HG02970 (cell line): ENCODE data around the gene VKORC1.
"Not testable (repeated sequence)": the region's sequence is repeated elsewhere in the genome, so short reads cannot be mapped to it uniquely, and the experiment has no call there.

Experiments
- ATAC-seq: cut with Tn5 transposase; IDR thresholded peaks from one replicate; pipeline ENCODE4 v1.9.1; 2021; ENCODE audit warnings: mild to moderate bottlenecking, moderate library complexity, moderate number of reproducible peaks; ENCODE audit not compliant: unreplicated experiment, low FRiP score

Gene VKORC1

DNA sequence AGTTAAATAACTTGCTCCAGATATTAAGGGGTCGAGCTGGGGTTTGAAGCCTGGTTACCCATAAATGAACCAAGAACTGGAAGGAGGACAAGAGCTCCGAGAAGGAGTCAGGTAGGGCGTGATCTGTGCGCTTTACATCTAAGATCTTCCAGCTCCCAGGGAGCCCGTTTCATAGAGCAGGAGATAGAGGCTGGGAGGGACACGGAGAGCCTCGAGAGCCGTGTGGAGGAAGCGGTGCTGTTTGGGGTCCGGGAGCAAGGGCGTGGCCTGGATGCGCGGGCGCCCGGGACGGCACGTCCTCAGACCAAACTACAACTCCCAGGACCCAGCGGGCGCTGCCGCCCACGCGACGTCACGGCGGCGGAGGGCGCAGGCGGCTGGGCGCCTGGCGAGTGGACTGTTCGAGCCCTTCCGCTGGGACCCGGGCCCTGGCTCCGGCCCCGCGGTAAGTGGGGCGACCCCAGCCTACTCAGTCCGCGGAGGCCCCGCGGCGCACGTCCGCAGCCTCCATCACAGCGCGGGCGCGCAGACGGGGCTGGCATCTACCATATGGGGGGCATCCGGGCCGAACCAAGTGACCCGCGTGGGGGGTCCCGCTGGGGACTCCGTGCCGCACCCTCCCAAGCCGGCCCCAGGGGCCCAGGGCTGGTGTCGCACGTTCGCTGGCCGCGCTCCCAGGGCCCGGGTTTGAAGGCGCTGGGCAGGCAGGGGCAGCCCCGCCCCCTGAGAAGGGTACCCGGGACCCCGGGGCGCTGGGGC, 13.6 kb upstream of the VKORC1 start, which contains the start of gene BCKDK:
Gene BCKDK, plus strand, starts transcription at position 352 of the 759 bp plus-strand sequence. CDS start 838 bp downstream, outside the sequence.
- peak; percentile 62 for ATAC-seq

DNA sequence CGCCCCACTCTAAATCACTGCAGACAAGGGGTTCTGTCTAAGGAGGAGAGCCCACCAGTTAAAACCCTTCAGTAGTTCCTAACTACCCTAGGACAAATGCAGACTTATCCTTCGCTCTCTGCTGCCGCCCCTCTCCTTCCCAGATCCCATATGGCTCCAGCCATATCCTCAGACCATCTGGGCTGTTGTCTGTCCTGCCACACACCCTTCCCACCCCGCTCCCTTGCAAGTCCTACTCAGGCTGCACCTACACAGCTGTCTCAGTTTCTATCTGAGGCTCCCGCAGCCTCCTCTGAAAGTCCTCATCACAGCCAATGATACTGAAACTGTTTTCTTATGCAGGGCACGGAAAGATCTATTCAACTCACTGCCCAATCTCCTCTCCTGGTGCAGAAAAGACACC, 12.9 kb upstream of the VKORC1 start:
- no peak for ATAC-seq

DNA sequence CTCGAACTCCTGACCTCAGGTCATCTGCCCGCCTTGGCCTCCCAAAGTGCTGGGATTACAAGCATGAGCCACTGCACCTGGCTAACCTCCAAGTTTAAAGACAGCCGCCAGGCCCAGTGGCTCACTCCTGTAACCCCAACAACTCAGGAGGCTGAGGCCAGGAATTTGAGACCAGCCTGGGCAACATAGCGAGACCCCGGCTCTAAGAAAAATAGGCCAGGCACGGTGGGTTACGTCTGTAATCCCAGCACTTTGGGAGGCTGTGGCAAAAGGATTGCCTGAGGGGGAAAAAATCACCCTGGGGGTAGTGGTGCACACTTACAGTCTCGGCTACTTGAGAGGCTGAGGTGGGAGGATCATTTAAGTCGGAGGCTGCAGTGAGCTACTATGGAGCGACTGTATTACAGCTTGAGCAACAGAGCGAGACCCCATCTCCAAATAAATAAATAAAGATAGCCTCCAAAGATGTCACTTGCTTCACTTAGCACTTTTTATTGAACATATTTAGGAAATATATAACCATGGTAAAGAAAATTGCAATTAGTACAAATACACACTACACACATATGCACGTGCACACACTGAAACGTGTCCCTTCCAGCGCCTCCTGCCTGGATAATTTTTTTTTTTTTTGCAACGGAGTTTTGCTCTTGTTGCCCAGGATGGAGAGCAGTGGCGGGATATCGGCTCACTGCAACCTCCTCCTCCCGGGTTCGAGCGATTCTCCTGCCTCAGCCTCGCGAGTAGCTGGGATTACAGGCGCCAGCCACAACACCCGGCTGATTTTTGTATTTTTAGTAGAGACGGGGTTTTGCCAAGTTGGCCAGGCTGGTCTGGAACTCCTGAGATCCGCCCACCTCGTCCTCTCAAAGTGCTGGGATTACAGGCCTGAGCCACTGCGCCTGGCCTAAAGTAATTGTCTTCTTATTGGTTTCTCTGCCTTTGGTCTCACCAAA, 12.2 kb upstream of the VKORC1 start:
- no peak for ATAC-seq

DNA sequence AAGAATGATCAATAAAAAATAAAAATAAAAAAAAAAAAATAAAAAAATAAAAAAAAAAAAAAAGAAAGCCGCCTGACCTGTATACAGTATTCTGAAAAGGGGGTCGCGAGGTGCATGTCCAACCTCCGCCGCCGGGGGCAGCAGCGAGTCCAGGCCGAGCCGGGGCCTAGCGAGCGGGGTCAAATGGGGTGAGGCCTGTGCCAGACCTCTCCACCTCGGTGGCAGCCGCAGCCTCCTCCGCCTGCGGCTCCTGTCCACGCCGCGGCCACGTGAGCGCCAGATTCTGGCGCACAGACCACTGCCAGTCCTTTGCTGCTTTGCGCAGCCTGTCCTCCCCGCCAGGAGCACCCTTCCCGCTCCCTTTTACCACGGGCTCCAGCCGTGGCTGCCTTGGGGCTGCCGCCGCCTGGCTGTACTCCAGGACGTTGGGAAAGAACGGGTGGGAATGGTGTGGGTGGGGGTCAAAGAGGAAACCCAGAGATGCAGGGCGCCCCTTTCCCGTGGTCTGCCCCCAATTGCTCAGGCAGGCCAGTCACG, 11.1 kb upstream of the VKORC1 start:
- ATAC-seq = no peak

DNA sequence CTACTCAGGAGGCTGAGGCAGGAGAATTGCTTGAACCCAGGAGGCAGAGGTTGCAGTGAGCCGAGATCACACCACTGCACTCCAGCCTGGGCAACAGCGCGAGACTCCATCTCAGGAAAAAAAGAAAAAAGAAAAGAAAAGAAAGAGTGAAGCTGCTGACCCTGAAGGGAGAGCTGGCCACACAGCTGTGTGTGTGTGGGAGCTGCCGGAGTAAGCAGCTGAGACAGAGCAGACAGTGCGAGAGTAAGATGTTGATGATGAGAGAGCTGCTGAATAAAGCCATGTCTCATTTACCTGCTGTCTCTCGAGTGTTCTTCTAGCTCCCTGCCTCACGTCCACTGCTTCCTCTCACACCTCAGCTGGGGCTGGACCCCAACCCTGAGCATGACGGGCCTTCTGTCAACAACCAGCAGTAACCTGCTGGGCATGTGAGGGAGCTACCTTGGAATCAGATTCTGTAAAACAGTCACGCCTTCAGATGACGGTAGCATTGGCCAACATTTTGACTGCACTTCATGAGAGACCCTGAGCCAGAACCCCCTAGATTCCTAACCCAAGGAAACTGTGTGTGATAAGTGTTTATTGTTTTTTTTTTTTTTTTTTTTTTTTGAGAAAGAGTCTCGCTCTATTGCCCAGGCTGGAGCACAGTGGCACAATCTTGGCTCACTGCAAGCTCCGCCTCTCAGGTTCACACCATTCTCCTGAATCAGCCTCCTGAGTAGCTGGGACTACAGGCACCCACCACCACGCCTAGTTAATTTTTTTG, 6.5 kb upstream of the VKORC1 start:
- not testable (repeated sequence) for ATAC-seq

DNA sequence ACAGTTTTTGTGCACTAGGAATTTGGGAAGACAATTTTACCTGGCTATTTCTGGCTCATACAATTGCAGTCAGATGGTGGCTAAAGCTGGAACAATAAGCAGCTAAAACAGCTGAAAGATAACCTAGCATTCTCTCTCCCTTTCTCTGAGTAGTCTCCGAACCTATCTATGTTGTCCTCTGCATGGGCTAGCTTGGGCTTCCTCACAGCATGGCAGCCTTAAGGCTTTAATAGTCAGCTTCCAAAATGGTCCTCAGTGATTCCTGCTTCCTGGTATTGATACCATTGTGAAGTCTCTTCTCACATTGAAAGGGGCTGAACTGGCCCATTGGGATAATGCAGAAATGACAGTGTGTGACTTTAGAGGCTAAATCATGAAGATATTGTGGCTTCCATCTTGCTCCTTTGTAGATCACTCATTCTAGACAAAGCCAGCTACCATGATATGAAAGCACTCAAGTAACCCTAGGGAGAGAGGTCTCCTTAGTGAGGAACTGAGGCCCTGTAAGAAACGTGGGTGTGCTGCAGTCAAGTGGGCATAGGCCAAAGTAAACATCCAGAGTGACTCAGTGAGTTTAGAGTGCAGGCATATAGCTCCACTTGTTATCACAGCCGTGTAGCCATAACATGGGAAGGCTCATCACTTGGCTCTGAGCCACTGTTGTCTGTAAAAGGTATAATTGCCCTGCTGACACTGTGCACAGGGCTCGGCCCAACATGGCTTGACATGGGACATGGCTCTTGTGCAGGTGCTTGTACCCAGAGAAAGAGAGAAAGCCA, 5.5 kb upstream of the VKORC1 start:
- ATAC-seq = no peak

DNA sequence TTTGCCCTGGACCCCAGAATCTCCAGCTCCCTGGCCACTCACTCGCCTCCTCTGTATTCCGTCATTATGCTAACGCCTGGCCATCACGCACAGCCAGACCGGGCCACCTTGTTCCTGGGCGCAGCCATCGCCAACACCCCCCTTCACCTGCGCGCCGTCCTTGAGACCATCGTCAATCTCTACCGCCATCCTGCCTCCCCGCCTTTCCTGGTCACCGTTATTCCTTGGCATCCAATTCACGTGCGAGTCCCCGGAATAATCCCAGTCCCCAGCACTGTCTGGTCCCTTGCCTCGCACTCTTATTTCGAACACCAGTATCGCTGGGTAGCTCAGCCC, 541 bp downstream of the VKORC1 start:
- no peak for ATAC-seq

DNA sequence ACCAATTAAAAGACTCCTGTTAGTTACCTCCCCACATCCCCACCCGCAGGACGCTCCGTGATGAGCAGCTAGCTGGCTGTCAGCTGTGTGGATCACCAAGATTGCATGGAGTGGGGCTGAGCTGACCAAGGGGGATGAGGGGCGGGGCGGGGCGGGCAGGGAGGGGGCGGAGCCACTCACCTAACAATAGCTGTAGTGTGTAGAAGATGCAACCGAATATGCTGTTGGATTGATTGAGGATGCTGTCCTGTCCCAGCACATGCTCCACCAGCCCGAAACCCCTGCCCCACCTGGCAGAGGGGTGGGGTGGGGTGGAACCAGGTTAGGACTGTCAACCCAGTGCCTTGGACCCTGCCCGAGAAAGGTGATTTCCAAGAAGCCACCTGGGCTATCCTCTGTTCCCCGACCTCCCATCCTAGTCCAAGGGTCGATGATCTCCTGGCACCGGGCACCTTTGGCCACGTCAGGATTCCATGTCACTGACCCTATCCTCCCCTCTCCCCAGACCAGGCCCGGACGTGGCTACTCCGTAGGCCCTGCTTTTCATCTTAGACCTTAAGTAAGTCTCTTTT, 1.4 kb downstream of the VKORC1 start:
- ATAC-seq = no peak

DNA sequence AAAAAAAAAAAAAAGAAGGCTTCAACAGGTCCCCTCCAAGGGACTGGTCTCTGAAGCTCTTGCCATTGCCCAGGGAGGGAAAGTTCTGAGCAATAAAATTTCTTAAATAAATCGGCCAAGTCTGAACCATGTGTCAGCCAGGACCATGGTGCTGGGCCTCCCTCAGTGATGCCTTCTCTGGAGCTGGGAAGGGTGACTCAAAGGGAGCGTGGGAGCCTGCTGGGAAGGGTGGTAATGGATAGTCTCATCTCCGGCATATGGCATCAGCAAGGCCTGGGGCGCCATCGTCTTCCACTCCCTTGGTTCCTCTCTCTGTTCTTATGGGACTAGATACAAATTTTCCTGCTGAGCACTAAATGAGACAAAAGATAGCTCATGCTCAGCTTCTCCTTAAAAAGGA, 2.3 kb downstream of the VKORC1 start:
- ATAC-seq = no peak

DNA sequence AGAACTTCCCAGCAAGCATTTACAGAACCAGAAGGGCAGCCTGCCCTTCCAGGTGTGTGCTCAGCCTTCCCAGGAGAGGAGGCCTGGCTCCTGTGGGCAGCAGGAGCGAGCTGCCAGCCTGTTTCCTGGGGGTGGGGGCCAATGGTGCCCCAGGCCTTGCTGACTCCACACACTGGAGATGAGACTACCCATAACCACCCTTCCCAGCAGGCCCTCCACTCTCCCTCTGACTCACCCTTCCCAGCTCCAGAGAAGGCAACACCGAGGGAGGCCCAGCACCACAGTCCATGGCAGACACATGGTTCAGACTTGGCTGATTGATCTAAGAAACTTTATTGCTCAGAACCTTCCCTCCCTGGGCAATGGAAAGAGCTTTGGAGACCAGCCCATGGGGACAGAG, 4.1 kb downstream of the VKORC1 start:
- ATAC-seq = no peak

DNA sequence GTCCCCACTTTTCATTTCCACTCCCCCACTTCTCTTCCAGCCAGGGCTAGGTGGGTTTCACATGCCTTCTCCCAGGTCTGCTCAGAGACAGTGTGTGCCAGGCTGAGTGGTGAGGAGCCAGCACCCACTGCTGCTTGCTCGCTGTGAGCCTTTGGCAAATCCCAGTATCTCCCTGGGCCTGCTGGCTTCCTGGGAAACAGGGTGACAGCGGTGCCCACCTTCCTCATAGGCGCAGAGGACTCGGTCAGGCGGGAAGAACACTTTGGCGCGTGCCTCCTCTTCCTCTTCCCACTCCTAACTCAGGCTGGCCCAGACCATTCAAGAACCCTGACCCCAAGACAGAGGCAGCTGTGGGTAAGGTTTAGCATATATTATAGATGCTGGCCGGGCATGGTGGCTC, 5.4 kb downstream of the VKORC1 start:
- no peak for ATAC-seq

DNA sequence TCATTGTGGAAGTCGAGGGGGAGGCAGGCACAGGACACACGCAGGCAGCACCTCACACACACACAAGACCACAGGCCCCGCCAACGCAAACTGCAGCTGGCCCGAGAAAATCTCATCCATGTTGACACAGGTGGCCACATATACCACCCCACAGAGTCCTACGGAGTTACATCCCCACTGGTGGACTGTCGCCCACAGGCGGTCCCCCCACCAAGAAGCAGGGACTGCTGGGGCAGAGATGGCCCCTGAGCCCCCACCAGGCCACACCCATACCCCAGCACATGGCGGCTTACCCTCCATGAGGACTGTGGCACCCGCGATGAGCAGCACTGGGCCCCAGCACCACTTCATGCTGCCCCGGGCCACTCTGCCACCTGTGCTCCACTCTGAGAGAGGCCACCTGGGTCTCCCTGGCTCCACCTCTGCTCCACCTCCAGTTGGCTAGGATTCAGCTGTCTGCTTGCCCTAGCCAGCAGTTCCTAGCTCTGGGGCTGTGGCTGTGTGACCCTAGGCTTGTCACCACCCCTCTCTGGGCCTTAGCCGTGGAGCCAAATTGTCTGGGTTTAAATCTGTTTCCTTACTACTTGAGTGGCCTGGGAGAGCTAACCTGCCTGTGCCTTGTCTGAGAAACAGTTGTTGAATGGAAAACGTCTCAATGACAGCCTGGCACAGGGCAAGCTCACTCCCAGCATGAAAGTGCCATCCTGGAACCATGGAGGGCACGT, 6.0 kb downstream of the VKORC1 start, which contains the start of gene PRSS53:
Gene PRSS53, minus strand, starts transcription at position 485 of the 725 bp plus-strand sequence. Its CDS starts 134 bp downstream, at position 351.
- ATAC-seq = no peak

DNA sequence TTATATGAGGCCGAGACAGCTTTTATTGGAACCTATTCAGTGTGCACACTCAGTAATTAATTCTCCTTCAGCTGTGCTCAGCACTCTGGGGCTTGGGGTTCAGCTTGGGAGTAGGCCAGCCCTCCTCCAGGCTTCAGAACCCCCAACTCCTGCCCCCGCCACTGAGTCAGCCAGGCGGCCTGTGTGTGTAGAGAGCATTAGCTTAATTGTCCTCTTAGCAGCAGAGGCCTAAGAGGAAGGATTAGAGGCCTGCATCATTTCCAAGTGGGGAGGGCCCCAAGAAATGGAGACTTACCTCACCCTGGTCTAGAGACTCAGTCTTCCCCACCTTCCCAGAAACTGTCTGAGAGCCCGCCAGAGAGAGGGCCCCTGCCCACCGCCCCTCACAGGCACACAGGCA, 6.6 kb downstream of the VKORC1 start:
- ATAC-seq = no peak

DNA sequence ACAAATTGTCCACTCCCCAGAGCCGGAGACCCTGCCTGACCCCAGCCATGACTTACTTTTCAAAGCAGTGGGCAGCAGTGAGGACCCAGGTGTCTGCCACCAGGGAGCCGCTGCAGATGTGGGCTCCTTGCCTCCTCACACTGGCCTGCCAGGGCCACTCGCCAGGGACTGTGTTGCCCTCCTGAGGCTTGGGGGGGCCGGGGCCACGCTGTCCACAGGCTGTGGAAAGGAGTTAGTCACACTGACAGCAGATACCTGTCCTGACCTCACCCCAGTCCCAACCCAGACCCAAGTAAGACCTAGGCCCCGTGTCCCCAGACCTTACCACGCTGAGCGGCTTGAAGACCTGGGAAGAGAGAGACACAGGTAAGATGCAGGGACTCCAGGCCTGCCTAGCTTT, 7.1 kb downstream of the VKORC1 start:
- no peak for ATAC-seq

DNA sequence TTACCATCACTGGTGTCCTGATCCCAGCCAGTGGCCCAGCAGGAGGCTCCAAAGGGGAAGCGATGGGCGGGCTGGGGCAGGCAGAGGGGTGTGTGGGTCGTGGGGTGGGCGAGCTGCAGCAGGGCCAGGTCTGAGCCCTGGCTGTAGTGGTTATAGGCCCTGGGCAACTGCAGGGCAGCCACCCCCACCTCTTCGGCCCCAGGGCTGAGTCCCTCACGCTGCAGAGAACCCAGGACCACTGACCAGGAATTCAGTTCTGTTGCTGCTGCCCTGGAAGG, 8.0 kb downstream of the VKORC1 start:
- no peak for ATAC-seq

DNA sequence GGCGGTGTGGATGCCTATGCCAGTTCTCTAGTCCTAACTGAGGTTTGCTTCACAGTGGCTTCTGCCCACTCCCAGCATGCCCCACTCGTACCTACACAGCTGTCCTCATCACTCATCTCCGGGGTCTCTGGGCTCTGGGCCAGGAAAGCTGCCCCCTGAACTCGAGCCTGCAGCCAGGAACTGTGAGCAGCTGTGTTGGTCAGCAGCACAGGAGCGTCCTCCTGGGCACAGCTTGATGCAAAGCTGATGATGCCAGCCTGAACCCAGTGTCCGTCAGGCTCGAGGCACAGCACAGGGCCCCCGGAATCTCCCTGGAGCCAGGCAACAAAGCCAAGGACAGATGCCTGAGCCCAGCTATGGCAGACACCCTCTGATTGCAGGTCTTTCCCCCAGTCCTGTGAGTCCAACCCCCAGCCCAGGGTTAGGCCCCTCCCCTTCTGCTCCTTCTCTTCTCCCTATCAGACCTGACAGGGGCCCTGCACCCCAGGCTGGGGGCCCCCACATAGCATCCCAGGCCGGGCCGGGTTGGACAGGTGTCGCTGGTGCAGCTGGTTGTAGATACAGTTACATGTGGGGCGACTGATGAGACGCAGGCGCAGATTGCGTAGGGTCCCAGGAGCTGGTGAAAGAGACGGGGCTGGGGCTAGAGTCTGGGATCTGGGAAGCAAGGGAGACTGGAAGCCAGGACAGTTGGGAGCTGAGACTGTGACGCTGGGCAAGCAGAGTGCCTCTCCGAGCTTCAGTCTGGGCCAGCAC, 8.5 kb downstream of the VKORC1 start:
- no peak for ATAC-seq

DNA sequence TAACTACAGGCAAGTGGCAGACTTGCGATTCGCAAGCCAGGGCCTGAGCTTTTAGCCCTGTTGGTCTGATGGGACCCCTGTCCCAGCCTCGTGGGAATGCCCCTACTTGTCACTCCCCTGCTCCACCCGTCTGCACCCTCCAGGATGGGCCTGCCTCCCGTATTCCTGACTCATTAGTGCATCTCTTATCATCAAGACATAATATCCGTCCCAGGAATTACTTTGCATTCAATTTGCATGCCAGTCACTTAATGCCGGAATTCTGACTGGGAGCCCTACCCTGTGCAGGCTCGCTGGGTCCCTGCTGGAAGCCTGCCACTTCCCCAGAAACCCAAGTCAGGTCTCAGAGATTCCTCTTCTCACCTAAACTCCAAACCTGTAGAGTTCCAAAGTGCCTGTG, 9.2 kb downstream of the VKORC1 start:
- no peak for ATAC-seq

DNA sequence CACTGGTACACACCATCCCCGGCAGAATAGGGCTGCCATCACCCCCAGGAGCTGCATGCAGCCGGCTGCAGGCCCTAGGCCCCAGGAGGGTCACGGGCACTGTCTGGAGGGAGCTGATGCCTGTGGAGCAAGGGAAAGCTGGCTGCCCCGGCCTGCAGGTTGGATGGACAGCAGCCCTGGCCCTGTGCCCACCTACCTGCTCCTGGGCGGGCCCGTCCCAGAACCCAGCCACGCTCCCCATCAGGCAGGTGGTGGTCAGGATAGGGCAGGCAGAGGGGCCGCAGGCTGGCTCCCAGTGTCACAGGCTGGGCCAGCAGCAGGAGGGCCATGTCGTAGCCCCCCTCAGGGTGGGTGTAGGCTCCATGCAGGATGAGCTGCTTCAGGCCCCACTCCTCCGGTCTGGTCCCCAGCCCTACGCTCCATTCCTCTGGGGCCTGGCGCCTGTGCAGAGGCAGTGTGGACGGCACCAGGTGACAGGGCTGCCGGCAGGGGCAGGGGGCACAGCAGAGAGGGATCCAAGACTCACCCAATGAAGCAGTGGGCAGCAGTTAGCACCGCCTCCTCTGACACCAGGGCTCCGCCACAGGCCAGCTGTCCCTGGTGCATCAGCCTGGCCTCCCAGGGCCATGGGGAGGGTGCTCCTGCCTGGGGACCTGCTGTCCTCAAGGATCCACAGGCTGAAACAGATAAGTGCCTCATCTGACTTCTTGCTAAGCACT, 9.9 kb downstream of the VKORC1 start:
- no peak for ATAC-seq
